ENCODE results near the gene SLC6A16. TPM values are rescaled to one million over a fixed set of nuclear protein-coding genes. Genes with fewer than 3 reads are reported as not detected.

The SLC6A16 gene
- total RNA-seq, 1 experiment from 2014 or later: not detected

GRCh38 chr19:49249933-49250332 is 75.1 kb downstream of the SLC6A16 start:
- Mint-ChIP-seq H3K36me3 (ENCODE audit: insufficient read depth, unreplicated experiment) (no peaks in the 10 kb centered on the region), H3K4me3 (ENCODE audit: unreplicated experiment) (no peak overlapping the region), H3K4me1 (ENCODE audit: insufficient read depth, unreplicated experiment) (no peaks in the 10 kb centered on the region), H3K27ac (ENCODE audit: low read depth, unreplicated experiment) (no peak overlapping the region), H3K9me3 (ENCODE audit: unreplicated experiment) (peaks cover 7% of the 10 kb centered on the region), H3K27me3 (ENCODE audit: insufficient read depth, unreplicated experiment) (no peaks in the 10 kb centered on the region)
- POLR2A ChIA-PET: interaction anchor here (0.7 kb wide), 1 partner anchor 314 kb away, joined by 3 read pairs; no protein-coding TSS in a partner anchor
- intact Hi-C loops (cut with micrococcal nuclease): no loop called here
- TF ChIP-seq, protein P1, sequence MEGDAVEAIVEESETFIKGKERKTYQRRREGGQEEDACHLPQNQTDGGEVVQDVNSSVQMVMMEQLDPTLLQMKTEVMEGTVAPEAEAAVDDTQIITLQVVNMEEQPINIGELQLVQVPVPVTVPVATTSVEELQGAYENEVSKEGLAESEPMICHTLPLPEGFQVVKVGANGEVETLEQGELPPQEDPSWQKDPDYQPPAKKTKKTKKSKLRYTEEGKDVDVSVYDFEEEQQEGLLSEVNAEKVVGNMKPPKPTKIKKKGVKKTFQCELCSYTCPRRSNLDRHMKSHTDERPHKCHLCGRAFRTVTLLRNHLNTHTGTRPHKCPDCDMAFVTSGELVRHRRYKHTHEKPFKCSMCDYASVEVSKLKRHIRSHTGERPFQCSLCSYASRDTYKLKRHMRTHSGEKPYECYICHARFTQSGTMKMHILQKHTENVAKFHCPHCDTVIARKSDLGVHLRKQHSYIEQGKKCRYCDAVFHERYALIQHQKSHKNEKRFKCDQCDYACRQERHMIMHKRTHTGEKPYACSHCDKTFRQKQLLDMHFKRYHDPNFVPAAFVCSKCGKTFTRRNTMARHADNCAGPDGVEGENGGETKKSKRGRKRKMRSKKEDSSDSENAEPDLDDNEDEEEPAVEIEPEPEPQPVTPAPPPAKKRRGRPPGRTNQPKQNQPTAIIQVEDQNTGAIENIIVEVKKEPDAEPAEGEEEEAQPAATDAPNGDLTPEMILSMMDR (IDR thresholded peaks at IDR 0.05; ENCODE audit: unreplicated experiment): no peak
- no peak for DNase-seq (ENCODE audit: unreplicated experiment)
- BruUV-seq (replicated peaks): no TSS peak
- CTCF ChIA-PET: interaction anchor here (0.6 to 0.8 kb wide), 3 partner anchors 22 to 715 kb away, joined by 3 read pairs; no protein-coding TSS in a partner anchor

GRCh38 chr19:49247676-49248075 is 77.3 kb downstream of the SLC6A16 start:
- no TSS peak for BruUV-seq (replicated peaks)
- intact Hi-C loops (cut with micrococcal nuclease): no loop called here
- no peak for DNase-seq (ENCODE audit: unreplicated experiment)
- no peaks in the 10 kb centered on the region for H3K4me1 Mint-ChIP-seq (ENCODE audit: insufficient read depth, unreplicated experiment)
- H3K27ac Mint-ChIP-seq (ENCODE audit: low read depth, unreplicated experiment): no peak overlapping the region
- no peak overlapping the region for H3K4me3 Mint-ChIP-seq (ENCODE audit: unreplicated experiment)
- TF ChIP-seq, protein P1 (IDR thresholded peaks at IDR 0.05; ENCODE audit: unreplicated experiment): no peak
- H3K27me3 Mint-ChIP-seq (ENCODE audit: insufficient read depth, unreplicated experiment): no peaks in the 10 kb centered on the region
- peaks cover 7% of the 10 kb centered on the region for H3K9me3 Mint-ChIP-seq (ENCODE audit: unreplicated experiment)
- ChIA-PET POLR2A (interaction anchor here (0.8 kb wide), 1 partner anchor 15 kb away, joined by 4 read pairs; no protein-coding TSS in a partner anchor), CTCF (interaction anchor here (2.0 kb wide), 1 partner anchor 22 kb away, joined by 7 read pairs; no protein-coding TSS in a partner anchor)
- no peaks in the 10 kb centered on the region for H3K36me3 Mint-ChIP-seq (ENCODE audit: insufficient read depth, unreplicated experiment)

DNA sequence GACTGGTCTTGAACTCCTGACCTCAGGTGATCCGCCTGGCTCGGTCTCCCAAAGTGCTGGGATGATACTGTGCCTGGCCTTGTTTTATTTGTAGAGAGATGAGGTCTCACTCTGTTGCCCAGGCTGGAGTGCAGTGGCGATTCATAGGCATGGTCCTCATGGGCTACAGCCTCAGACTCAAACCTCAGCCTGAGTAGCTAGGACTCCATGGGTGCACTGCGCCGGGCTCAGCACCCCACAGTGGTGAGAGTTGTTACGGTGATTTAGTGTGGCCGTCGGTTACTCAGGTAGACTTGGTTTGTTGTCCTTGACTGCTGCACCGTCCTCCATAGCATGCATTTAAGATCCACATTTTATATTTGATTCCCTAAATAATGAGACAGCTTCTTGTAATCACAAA is 80.7 kb downstream of the SLC6A16 start:
- H3K27me3 Mint-ChIP-seq (ENCODE audit: insufficient read depth, unreplicated experiment): no peaks in the 10 kb centered on the region
- no peak for DNase-seq (ENCODE audit: unreplicated experiment)
- H3K4me3 Mint-ChIP-seq (ENCODE audit: unreplicated experiment): no peak overlapping the region
- intact Hi-C loops (cut with micrococcal nuclease): no loop called here
- no peaks in the 10 kb centered on the region for H3K9me3 Mint-ChIP-seq (ENCODE audit: unreplicated experiment)
- no peaks in the 10 kb centered on the region for H3K36me3 Mint-ChIP-seq (ENCODE audit: insufficient read depth, unreplicated experiment)
- no peaks in the 10 kb centered on the region for H3K4me1 Mint-ChIP-seq (ENCODE audit: insufficient read depth, unreplicated experiment)
- POLR2A ChIA-PET: no interaction called here
- no TSS peak for BruUV-seq (replicated peaks)
- TF ChIP-seq, protein P1 (IDR thresholded peaks at IDR 0.05; ENCODE audit: unreplicated experiment): no peak
- CTCF ChIA-PET: interaction anchor here (0.7 to 1.8 kb wide), 4 partner anchors 12 to 199 kb away, joined by 3 to 4 read pairs (median 4); no protein-coding TSS in a partner anchor
- no peak overlapping the region for H3K27ac Mint-ChIP-seq (ENCODE audit: low read depth, unreplicated experiment)

GRCh38 chr19:49243726-49244125 is 81.3 kb downstream of the SLC6A16 start:
- Mint-ChIP-seq H3K27ac (ENCODE audit: low read depth, unreplicated experiment) (no peak overlapping the region), H3K9me3 (ENCODE audit: unreplicated experiment) (no peaks in the 10 kb centered on the region), H3K4me3 (ENCODE audit: unreplicated experiment) (no peak overlapping the region), H3K27me3 (ENCODE audit: insufficient read depth, unreplicated experiment) (no peaks in the 10 kb centered on the region), H3K36me3 (ENCODE audit: insufficient read depth, unreplicated experiment) (no peaks in the 10 kb centered on the region), H3K4me1 (ENCODE audit: insufficient read depth, unreplicated experiment) (no peaks in the 10 kb centered on the region)
- intact Hi-C loops (cut with micrococcal nuclease): no loop called here
- no peak for DNase-seq (ENCODE audit: unreplicated experiment)
- CTCF ChIA-PET: interaction anchor here (0.6 to 1.2 kb wide), 4 partner anchors 18 to 199 kb away, joined by 3 to 4 read pairs (median 4); no protein-coding TSS in a partner anchor
- POLR2A ChIA-PET: no interaction called here
- TF ChIP-seq, protein P1 (IDR thresholded peaks at IDR 0.05; ENCODE audit: unreplicated experiment): no peak
- BruUV-seq (replicated peaks): no TSS peak
